Glomerular visceral epithelial cell (primary cell): ENCODE data around the gene TNPO3.
"Not testable (repeated sequence)": the region's sequence is repeated elsewhere in the genome, so short reads cannot be mapped to it uniquely, and the experiment has no call there.

Experiments used
- DNase-seq: peaks from one replicate; pipeline ENCODE4 v3.0.0-alpha.2; 2016; ENCODE audit errors: extremely low spot score

TNPO3 gene

GRCh38 chr7:128961030-128961659, 93.8 kb downstream of the TNPO3 start:
- no peak for DNase-seq

- no peak for DNase-seq
These were observed 95.6 kb downstream of the TNPO3 start for GRCh38 chr7:128959296-128959695.

GRCh38 chr7:128955981-128956380, 98.9 kb downstream of the TNPO3 start:
- no peak for DNase-seq

- no peak for DNase-seq
These were observed 99.8 kb downstream of the TNPO3 start for GRCh38 chr7:128954830-128955802.

GRCh38 chr7:128954150-128954549, 100.8 kb downstream of the TNPO3 start:
- no peak for DNase-seq

- DNase-seq: no peak
These were observed 103.6 kb downstream of the TNPO3 start for GRCh38 chr7:128951296-128951695.

- no peak for DNase-seq
These were observed 105.7 kb downstream of the TNPO3 start for GRCh38 chr7:128948976-128949760.

GRCh38 chr7:128948312-128948973, 106.5 kb downstream of the TNPO3 start:
- no peak for DNase-seq

- DNase-seq: no peak
These were observed 107.1 kb downstream of the TNPO3 start for GRCh38 chr7:128947854-128948253.

- no peak for DNase-seq
These were observed 107.7 kb downstream of the TNPO3 start for GRCh38 chr7:128946936-128947830.

GRCh38 chr7:128945668-128946366, 109.1 kb downstream of the TNPO3 start:
- DNase-seq: no peak

- DNase-seq: no peak
These were observed 110.2 kb downstream of the TNPO3 start for GRCh38 chr7:128944487-128945236.

GRCh38 chr7:128943251-128943650, 111.7 kb downstream of the TNPO3 start:
- DNase-seq: not testable (repeated sequence)

- DNase-seq: no peak
These were observed 112.9 kb downstream of the TNPO3 start for GRCh38 chr7:128941946-128942526.

GRCh38 chr7:128941323-128941890, 113.5 kb downstream of the TNPO3 start:
- DNase-seq: no peak

- no peak for DNase-seq
These were observed 114.2 kb downstream of the TNPO3 start for GRCh38 chr7:128940494-128941322.

GRCh38 chr7:128939861-128940410, 115.0 kb downstream of the TNPO3 start:
- no peak for DNase-seq
